Left ventricle myocardium inferior (tissue), 1 donor: ENCODE results near the gene EIF4A3. TPM values are rescaled to one million over a fixed set of nuclear protein-coding genes. Genes with fewer than 3 reads are reported as not detected.
"Not testable (repeated sequence)": the region's sequence is repeated elsewhere in the genome, so short reads cannot be mapped to it uniquely, and the experiment has no call there.

Experiments used
- DNase-seq: peaks from one replicate; pipeline ENCODE4 v3.0.0-alpha.2; 2020
- H3K27ac ChIP-seq: fragments of 200-600 bp; replicated peaks from 2 replicates; pipeline ENCODE4 v1.8.0; 2021
- H3K27me3 ChIP-seq: fragments of 200-600 bp; 2 replicates; pipeline ENCODE4 v1.8.0; 2021; ENCODE audit warnings: low read depth
- H3K36me3 ChIP-seq: fragments of 200-600 bp; 2 replicates; pipeline ENCODE4 v1.8.0; 2021
- H3K4me1 ChIP-seq: fragments of 200-600 bp; 2 replicates; pipeline ENCODE4 v1.8.0; 2021
- H3K4me3 ChIP-seq: fragments of 200-600 bp; 2 replicates; pipeline ENCODE4 v1.8.0; 2021; ENCODE audit warnings: mild to moderate bottlenecking, moderate library complexity
- H3K9me3 ChIP-seq: fragments of 200-600 bp; replicated peaks from 2 replicates; pipeline ENCODE4 v1.8.0; 2021
- CTCF ChIP-seq: fragments of 200-600 bp; IDR thresholded peaks from 2 replicates; pipeline ENCODE4 v1.8.0; 2021; ENCODE audit warnings: antibody characterized with exemption, mild to moderate bottlenecking, borderline replicate concordance
- intact Hi-C: fragments of 100-400 bp; cut with micrococcal nuclease; formaldehyde crosslinking; loops from one replicate; pipeline ENCODE4 v1.11.0; 2022
- total RNA-seq: library from RNA; stranded (reverse); fragmentation: NEBNext Ultra II Directional; extraction: Animal tissue kit (Norgen Biotek cat#: 25700); gene quantifications from one replicate; pipeline ENCODE4 v1.2.1, GENCODE V29; 2021
- donor health status: DM: no; HTN: yes; CAD: no; lungs with severe emphysema.

Gene EIF4A3
- total RNA-seq, 1 donor from 2014 or later, result 30.0 TPM

- Histone ChIP-seq H3K9me3 (no peaks in the 10 kb centered on the region), H3K36me3 (no peaks in the 10 kb centered on the region), H3K27ac (no peak overlapping the region), H3K4me1 (no peaks in the 10 kb centered on the region), H3K4me3 (no peak overlapping the region), H3K27me3 (peaks cover 24% of the 10 kb centered on the region)
- TF ChIP-seq CTCF, result no peak
- DNase-seq, result no peak
- intact Hi-C loops, result no loop called here
These were observed 19.5 kb upstream of the EIF4A3 start for GRCh38 chr17:80166446-80166845.

- H3K9me3 ChIP-seq, result no peaks in the 10 kb centered on the region
- no peak for TF ChIP-seq CTCF
- intact Hi-C loops, result no loop called here
These were observed 17.3 kb upstream of the EIF4A3 start for GRCh38 chr17:80164185-80164584.

GRCh38 chr17:80163336-80163735 lies 16.4 kb upstream of the EIF4A3 start:
- intact Hi-C loops, result no loop called here
- Histone ChIP-seq H3K27ac (no peak overlapping the region), H3K27me3 (peaks cover 18% of the 10 kb centered on the region), H3K4me1 (no peaks in the 10 kb centered on the region), H3K4me3 (no peak overlapping the region), H3K36me3 (no peaks in the 10 kb centered on the region), H3K9me3 (no peaks in the 10 kb centered on the region)
- no peak for DNase-seq
- no peak for TF ChIP-seq CTCF

More at GRCh38 chr17:80164185-80164584, 17.3 kb upstream of the EIF4A3 start:
- no peak overlapping the region for H3K4me3 ChIP-seq
- H3K36me3 ChIP-seq, result no peaks in the 10 kb centered on the region
- peaks cover 24% of the 10 kb centered on the region for H3K27me3 ChIP-seq
- H3K27ac ChIP-seq, result no peak overlapping the region
- H3K4me1 ChIP-seq, result no peaks in the 10 kb centered on the region
- DNase-seq, result no peak

GRCh38 chr17:80160536-80160935 lies 13.6 kb upstream of the EIF4A3 start:
- H3K36me3 ChIP-seq, result no peaks in the 10 kb centered on the region
- no peaks in the 10 kb centered on the region for H3K4me1 ChIP-seq
- peaks cover 12% of the 10 kb centered on the region for H3K9me3 ChIP-seq
- no peak for TF ChIP-seq CTCF
- H3K27me3 ChIP-seq, result peaks cover 18% of the 10 kb centered on the region
- no peak overlapping the region for H3K4me3 ChIP-seq
- H3K27ac ChIP-seq, result no peak overlapping the region
- intact Hi-C loops, result no loop called here
- DNase-seq, result no peak

- Histone ChIP-seq H3K27ac (no peak overlapping the region), H3K4me3 (no peak overlapping the region), H3K27me3 (peaks cover 18% of the 10 kb centered on the region), H3K9me3 (peaks cover 14% of the 10 kb centered on the region), H3K4me1 (no peaks in the 10 kb centered on the region), H3K36me3 (no peaks in the 10 kb centered on the region)
- intact Hi-C loops, result no loop called here
- no peak for DNase-seq
- no peak for TF ChIP-seq CTCF
These were observed 11.9 kb upstream of the EIF4A3 start for GRCh38 chr17:80158846-80159245.

GRCh38 chr17:80155600-80155999 lies 8.7 kb upstream of the EIF4A3 start:
- intact Hi-C loops, H3K36me3 ChIP-seq, DNase-seq, H3K4me3 ChIP-seq, H3K27ac ChIP-seq, H3K27me3 ChIP-seq, H3K4me1 ChIP-seq: not testable (repeated sequence)
- H3K9me3 ChIP-seq, result peaks cover 14% of the 10 kb centered on the region
